HCT116 (cell line): ENCODE measurements around the gene RC3H1. TPM values are rescaled to one million over a fixed set of nuclear protein-coding genes. Genes with fewer than 3 reads are reported as not detected.

ENCODE experiments used
- ATAC-seq: fragments of 200-7000 bp; cut with Tn5 transposase; 2 replicates; pipeline ENCODE4 v1.9.1; 2020; ENCODE audit warnings: mild to moderate bottlenecking, moderate library complexity
- BruUV-seq: library from RNA; stranded (reverse); fragments of 400-500 nt; replicated peaks from 2 replicates; lab custom pipeline; 2021; lab: Mats Ljungman, UMichigan
- CTCF ChIA-PET: fragments of 300-600 bp; sonication (Branson Sonifier 250); formaldehyde crosslinking; loops from one replicate; lab custom pipeline; 2021; ENCODE audit warnings: antibody characterized with exemption; lab: Charles Lee
- POLR2A ChIA-PET: fragments of 300-600, 350-600 bp; sonication (Branson Sonifier 250); formaldehyde crosslinking; loops from one replicate; lab custom pipeline; 2021; ENCODE audit warnings: antibody characterized with exemption; lab: Charles Lee
- RAD21 ChIA-PET, 2 experiments: fragments of 300-600 bp; sonication (Branson Sonifier 250); formaldehyde crosslinking; loops; one replicate each; lab custom pipeline; 2023; ENCODE audit warnings: low total read pairs in 2 of 2; ENCODE audit not compliant: uncharacterized antibody in 2 of 2, unreplicated experiment in 2 of 2, low non-redundant PET in 1 of 2; lab: Charles Lee
- DNase-seq: peaks from one replicate; pipeline ENCODE4 v3.0.0-alpha.2; 2010; ENCODE audit warnings: low read depth, low spot score
- H2AFZ ChIP-seq: fragments of 200-600 bp; shearing (Covaris generic), sonication (generic); 2 replicates; pipeline ENCODE4 v1.6.1; 2017; ENCODE audit warnings: low read depth, mixed run types, mixed read lengths, antibody characterized with exemption, low read length; ENCODE audit not compliant: poor library complexity, severe bottlenecking
- H3K27ac ChIP-seq: 2 replicates; pipeline ENCODE4 v1.5.1; 2012; ENCODE audit warnings: low read depth, low read length
- H3K27me3 ChIP-seq: fragments of 200-600 bp; sonication (generic); 2 replicates; pipeline ENCODE4 v1.6.1; 2016; ENCODE audit warnings: mixed run types, low read length, mixed read lengths; ENCODE audit not compliant: insufficient read depth
- H3K36me3 ChIP-seq, 2 experiments: fragments of 200-500 bp in 1 of 2; fragments of 200-600 bp in 1 of 2; sonication (Bioruptor generic) in 1 of 2; sonication (generic) in 1 of 2; 2 replicates each; pipeline versions ENCODE4 v1.5.1 to v1.6.1; 2014 to 2016; ENCODE audit warnings: low read length in 2 of 2, inconsistent platforms in 1 of 2, mixed read lengths in 1 of 2, mixed run types in 1 of 2; ENCODE audit not compliant: insufficient read depth in 2 of 2, control insufficient read depth in 1 of 2
- H3K4me1 ChIP-seq, 2 experiments: fragments of 200-600 bp in 1 of 2; sonication (generic) in 1 of 2; 2 replicates each; pipeline versions ENCODE4 v1.5.1 to v1.6.1; 2012 to 2017; ENCODE audit warnings: low read length in 2 of 2, inconsistent platforms in 1 of 2, mild to moderate bottlenecking in 1 of 2, mixed read lengths in 1 of 2, mixed run types in 1 of 2, moderate library complexity in 1 of 2; ENCODE audit not compliant: insufficient read depth in 2 of 2, control insufficient read depth in 1 of 2
- H3K4me2 ChIP-seq: fragments of 200-600 bp; sonication (generic); 2 replicates; pipeline ENCODE4 v1.6.1; 2017; ENCODE audit warnings: mixed run types, low read length, mixed read lengths
- H3K4me3 ChIP-seq, 2 experiments: fragments of 200-600 bp in 1 of 2; sonication (generic) in 1 of 2; replicated peaks in 1 of 2; 2 replicates each; pipeline ENCODE4 v1.5.1; 2011 to 2016; ENCODE audit warnings: low read length in 2 of 2, control low read depth in 1 of 2, low read depth in 1 of 2, mild to moderate bottlenecking in 1 of 2, mixed read lengths in 1 of 2, mixed run types in 1 of 2
- H3K79me2 ChIP-seq: fragments of 200-600 bp; sonication (generic); 2 replicates; pipeline ENCODE4 v1.6.1; 2017; ENCODE audit warnings: mild to moderate bottlenecking, mixed run types, low read length, moderate library complexity, mixed read lengths; ENCODE audit not compliant: insufficient read depth
- H3K9ac ChIP-seq: fragments of 200-600 bp; sonication (generic); 2 replicates; pipeline ENCODE4 v1.6.1; 2016; ENCODE audit warnings: low read length, mixed read lengths
- H3K9me2 ChIP-seq: fragments of 200-600 bp; sonication (generic), shearing (Covaris generic); 2 replicates; pipeline ENCODE4 v1.6.1; 2017; ENCODE audit warnings: mixed run types, mild to moderate bottlenecking, moderate library complexity; ENCODE audit not compliant: insufficient read depth
- H3K9me3 ChIP-seq, 2 experiments: fragments of 200-500 bp in 1 of 2; fragments of 200-600 bp in 1 of 2; sonication (Bioruptor generic) in 1 of 2; sonication (generic) in 1 of 2; 2 replicates each; pipeline ENCODE4 v1.6.1; 2014 to 2017; ENCODE audit warnings: low read length in 2 of 2, mixed read lengths in 2 of 2, inconsistent platforms in 1 of 2, low read depth in 1 of 2, mild to moderate bottlenecking in 1 of 2, mixed run types in 1 of 2, moderate library complexity in 1 of 2; ENCODE audit not compliant: control insufficient read depth in 1 of 2, insufficient read depth in 1 of 2
- H4K20me1 ChIP-seq: fragments of 200-600 bp; sonication (generic), shearing (Covaris generic); 2 replicates; pipeline ENCODE4 v1.6.1; 2017; ENCODE audit warnings: mixed run types, mild to moderate bottlenecking, moderate library complexity; ENCODE audit not compliant: insufficient read depth
- CBX3 ChIP-seq: IDR thresholded peaks from 2 replicates; pipeline ENCODE4 v1.6.1; 2012; ENCODE audit warnings: low read depth
- ELF1 ChIP-seq: IDR thresholded peaks from 2 replicates; pipeline ENCODE4 v1.6.1; 2012; ENCODE audit warnings: low read depth, borderline replicate concordance
- EZH2 ChIP-seq: fragments of 200-600 bp; sonication (generic); IDR thresholded peaks from 2 replicates; pipeline ENCODE4 v1.6.1; 2017; ENCODE audit warnings: antibody characterized with exemption, mixed run types
- FOSL1 ChIP-seq: IDR thresholded peaks from 2 replicates; pipeline ENCODE4 v1.6.1; 2012; ENCODE audit warnings: low read depth
- POLR2A ChIP-seq: IDR thresholded peaks from 2 replicates; pipeline ENCODE4 v1.7.0; 2011; ENCODE audit warnings: borderline replicate concordance; ENCODE audit not compliant: insufficient read depth, insufficient read length; ENCODE audit errors: extremely low read depth
- POLR2AphosphoS5 ChIP-seq: IDR thresholded peaks from 2 replicates; pipeline ENCODE4 v1.6.1; 2011; ENCODE audit warnings: mild to moderate bottlenecking, low read depth, low read length, moderate library complexity
- RAD21 ChIP-seq: IDR thresholded peaks from 2 replicates; pipeline ENCODE4 v1.6.1; 2012; ENCODE audit warnings: low read depth, mild to moderate bottlenecking
- REST ChIP-seq: IDR thresholded peaks from 2 replicates; pipeline ENCODE4 v1.6.1; 2012; ENCODE audit warnings: low read depth
- YY1 ChIP-seq: IDR thresholded peaks from 2 replicates; pipeline ENCODE4 v1.6.1; 2011; ENCODE audit warnings: low read length, low read depth, moderate library complexity, mild to moderate bottlenecking; ENCODE audit not compliant: insufficient replicate concordance; ENCODE audit errors: extremely low read depth
- intact Hi-C: fragments of 100-400 bp; cut with micrococcal nuclease; formaldehyde crosslinking; loops from 2 replicates; pipeline ENCODE4 v1.10.0; 2022
- total RNA-seq: library from RNA; stranded (reverse); gene quantifications from one replicate; pipeline ENCODE4 v1.2.1, GENCODE V29; 2021; ENCODE audit not compliant: unreplicated experiment

RC3H1 gene
- total RNA-seq, 1 experiment from 2014 or later, result 23.6 TPM

- H3K4me2 ChIP-seq, result no peak overlapping the region
- H3K4me1 ChIP-seq, result peaks cover 0 to 18% of the 10 kb centered on the region in 2 experiments; a peak in 2 of 4 replicates
- H3K36me3 ChIP-seq, result no peaks in the 10 kb centered on the region
- no peak for TF ChIP-seq CBX3
- no peak for TF ChIP-seq YY1
- no peak for TF ChIP-seq RAD21
- no peak for TF ChIP-seq EZH2
- TF ChIP-seq ELF1, result no peak
- TF ChIP-seq POLR2AphosphoS5, result no peak
- TF ChIP-seq REST, result no peak
- TF ChIP-seq FOSL1, result no peak
- TF ChIP-seq POLR2A, result no peak
- H3K79me2 ChIP-seq, result peaks cover 89% of the 10 kb centered on the region
- H3K4me3 ChIP-seq, result no peak overlapping the region
- ATAC-seq (no peak), DNase-seq (no peak)
- no peak overlapping the region for H3K27ac ChIP-seq
- H3K9ac ChIP-seq, result no peak overlapping the region
- POLR2A ChIA-PET, result no interaction called here
- BruUV-seq, result no TSS peak
- no peaks in the 10 kb centered on the region for H4K20me1 ChIP-seq
- RAD21 ChIA-PET, result no interaction called here
- H2AFZ ChIP-seq, result no peak overlapping the region
- intact Hi-C loops, result no loop called here
- H3K9me3 ChIP-seq, result no peaks in the 10 kb centered on the region
- H3K9me2 ChIP-seq, result no peaks in the 10 kb centered on the region
- H3K27me3 ChIP-seq, result no peaks in the 10 kb centered on the region
- CTCF ChIA-PET, result no interaction called here
These were observed 13.2 kb downstream of the RC3H1 start for GRCh38 chr1:174008979-174009378.
